Measurements from ENCODE around the gene SLBP.

GRCh38 chr4:1703867-1704266 is 8.3 kb downstream of the SLBP start:
- no peak for TF ChIP-seq CTCF (conservative IDR thresholded peaks at IDR 0.05; ENCODE audit: low read depth, low read length)
- TF ChIP-seq EZH2 (IDR thresholded peaks at IDR 0.05; ENCODE audit: low read length, unreplicated experiment), result no peak
